ENCODE measurements around the gene FIG4. TPM values are rescaled to one million over a fixed set of nuclear protein-coding genes. Genes with fewer than 3 reads are reported as not detected.
"Not testable (repeated sequence)": the region's sequence is repeated elsewhere in the genome, so short reads cannot be mapped to it uniquely, and the experiment has no call there.

The FIG4 gene
- total RNA-seq, 4 donors from 2014 or later = 9.4 to 18.1 (median 13.2) TPM

- no peak for ATAC-seq (ENCODE audit: low FRiP score)
- TF ChIP-seq CTCF (IDR thresholded peaks at IDR 0.05) = no peak
Observed at GRCh38 chr6:109701774-109702173, 10.7 kb downstream of the FIG4 start.

GRCh38 chr6:109702791-109703190 lies 11.7 kb downstream of the FIG4 start:
- no peak for ATAC-seq (ENCODE audit: low FRiP score)
- TF ChIP-seq CTCF (IDR thresholded peaks at IDR 0.05) = no peak

More at GRCh38 chr6:109701774-109702173, 10.7 kb downstream of the FIG4 start:
- DNase-seq (ENCODE audit: low spot score) = no peak

GRCh38 chr6:109705258-109705657 lies 14.2 kb downstream of the FIG4 start:
- TF ChIP-seq CTCF (IDR thresholded peaks at IDR 0.05) = peak in 2 of 3 donors; percentile 88 to 91
- DNase-seq (ENCODE audit: low spot score) (peak; percentile 55), ATAC-seq (ENCODE audit: low FRiP score) (peak; percentile 97)

More at GRCh38 chr6:109702791-109703190, 11.7 kb downstream of the FIG4 start:
- no peak for DNase-seq (ENCODE audit: low spot score)

GRCh38 chr6:109706513-109706912 lies 15.4 kb downstream of the FIG4 start:
- no peak for TF ChIP-seq CTCF (IDR thresholded peaks at IDR 0.05)
- DNase-seq (ENCODE audit: low spot score) = no peak
- ATAC-seq (ENCODE audit: low FRiP score) = no peak

GRCh38 chr6:109708099-109708498 lies 17.0 kb downstream of the FIG4 start:
- DNase-seq (ENCODE audit: low spot score); ATAC-seq (ENCODE audit: low FRiP score): not testable (repeated sequence)

- DNase-seq (ENCODE audit: low spot score) (no peak), ATAC-seq (ENCODE audit: low FRiP score) (no peak)
- no peak for TF ChIP-seq CTCF (IDR thresholded peaks at IDR 0.05)
Observed at GRCh38 chr6:109713097-109713496, 22.0 kb downstream of the FIG4 start.

- no peak for ATAC-seq (ENCODE audit: low FRiP score)
- DNase-seq (ENCODE audit: low spot score) = no peak
- no peak for TF ChIP-seq CTCF (IDR thresholded peaks at IDR 0.05)
Observed at GRCh38 chr6:109714166-109714565, 23.1 kb downstream of the FIG4 start.

GRCh38 chr6:109714611-109715010 lies 23.5 kb downstream of the FIG4 start:
- DNase-seq (ENCODE audit: low spot score) (no peak), ATAC-seq (ENCODE audit: low FRiP score) (no peak)
- no peak for TF ChIP-seq CTCF (IDR thresholded peaks at IDR 0.05)
